HepG2 (cell line): ENCODE data around the gene MYO18B. TPM values are rescaled to one million over a fixed set of nuclear protein-coding genes. Genes with fewer than 3 reads are reported as not detected.

Source experiments
- ATAC-seq: fragments of 200-7000 bp; cut with Tn5 transposase; 3 replicates; pipeline ENCODE4 v1.9.1; 2020; ENCODE audit warnings: mild to moderate bottlenecking, moderate library complexity
- BruUV-seq: library from RNA; stranded (reverse); fragments of 400-500 nt; replicated peaks from 2 replicates; lab custom pipeline; 2021; lab: Mats Ljungman, UMichigan
- CTCF ChIA-PET: fragments of 300-600 bp; formaldehyde crosslinking; extraction: SDS; loops from one replicate; lab custom pipeline; 2021; ENCODE audit warnings: low total read pairs, inconsistent platforms, low intra/inter-chr PET ratio; lab: Yijun Ruan, JAX
- POLR2A ChIA-PET: fragments of 350-600 bp; sonication (Branson Sonifier 250); formaldehyde crosslinking; loops from one replicate; lab custom pipeline; 2020; ENCODE audit warnings: antibody characterized with exemption, inconsistent platforms; lab: Yijun Ruan, JAX
- DNase-seq: peaks from one replicate; pipeline ENCODE4 v3.0.0-alpha.2; 2015; ENCODE audit warnings: low spot score
- FAIRE-seq: peaks from 3 replicates; lab custom pipeline; 2011; peaks lifted over from hg19 to GRCh38; lab: Jason Lieb, UNC
- H2AFZ ChIP-seq: one replicate; pipeline ENCODE4 v1.6.1; 2011; ENCODE audit warnings: low read length, inconsistent platforms
- H3K27ac ChIP-seq: fragments of 300-600 bp; 3 replicates; pipeline ENCODE4 v1.8.0; 2011; ENCODE audit warnings: mixed run types, mild to moderate bottlenecking, mixed read lengths, low read length, inconsistent platforms; ENCODE audit not compliant: insufficient read depth; ENCODE audit errors: extremely low read length
- H3K27me3 ChIP-seq, 2 experiments: fragments of 200-600 bp in 1 of 2; 2 replicates in 1 of 2; 3 replicates in 1 of 2; pipeline versions ENCODE4 v1.6.0 to v1.8.0; 2011; ENCODE audit warnings: low read length in 2 of 2, mild to moderate bottlenecking in 2 of 2, moderate library complexity in 2 of 2, inconsistent platforms in 1 of 2; ENCODE audit not compliant: insufficient read depth in 2 of 2, control insufficient read depth in 1 of 2
- H3K36me3 ChIP-seq, 2 experiments: fragments of 200-600 bp in 1 of 2; replicated peaks in 1 of 2; 2 replicates in 1 of 2; 3 replicates in 1 of 2; pipeline versions ENCODE4 v1.5.1 to v1.8.0; 2011; ENCODE audit warnings: low read length in 2 of 2, inconsistent platforms in 1 of 2; ENCODE audit not compliant: insufficient read depth in 2 of 2, control insufficient read depth in 1 of 2
- H3K4me1 ChIP-seq: 2 replicates; pipeline ENCODE4 v1.5.1; 2012; ENCODE audit warnings: low read length, inconsistent platforms; ENCODE audit not compliant: insufficient read depth
- H3K4me2 ChIP-seq: 2 replicates; pipeline ENCODE4 v1.6.0; 2011; ENCODE audit warnings: low read depth, low read length, inconsistent platforms
- H3K4me3 ChIP-seq, 3 experiments: fragments of 200-600 bp in 1 of 3; sonication (generic), shearing (Covaris generic) in 1 of 3; replicated peaks in 1 of 3; 2 replicates each; pipeline ENCODE4 v1.5.1; 2011 to 2016; ENCODE audit warnings: low read length in 3 of 3, inconsistent platforms in 2 of 3, low read depth in 2 of 3, mild to moderate bottlenecking in 2 of 3, control low read depth in 1 of 3, mixed read lengths in 1 of 3; ENCODE audit not compliant: insufficient read depth in 1 of 3
- H3K79me2 ChIP-seq: one replicate; pipeline ENCODE4 v1.6.1; 2011; ENCODE audit warnings: low read length, inconsistent platforms; ENCODE audit not compliant: insufficient read depth
- H3K9ac ChIP-seq: 2 replicates; pipeline ENCODE4 v1.6.0; 2011; ENCODE audit warnings: mild to moderate bottlenecking, low read depth, low read length, inconsistent platforms; ENCODE audit not compliant: insufficient read depth
- H3K9me3 ChIP-seq: 2 replicates; pipeline ENCODE4 v1.5.1; 2012; ENCODE audit warnings: mild to moderate bottlenecking, low read length
- H4K20me1 ChIP-seq: 2 replicates; pipeline ENCODE4 v1.6.0; 2011; ENCODE audit warnings: inconsistent platforms, mild to moderate bottlenecking, low read length, moderate library complexity; ENCODE audit not compliant: insufficient read depth
- FOSL2 ChIP-seq: sonication (generic); formaldehyde crosslinking; IDR thresholded peaks from 2 replicates; pipeline ENCODE4 v1.4.0; 2020; ENCODE audit warnings: missing genetic modification reagents
- MLLT10 ChIP-seq: sonication (generic); formaldehyde crosslinking; IDR thresholded peaks from 2 replicates; pipeline ENCODE4 v1.4.0; 2020; ENCODE audit warnings: missing genetic modification reagents
- ZFAT ChIP-seq: sonication (generic); formaldehyde crosslinking; conservative IDR thresholded peaks from 2 replicates; pipeline ENCODE4 v1.8.1; 2023; ENCODE audit warnings: missing genetic modification reagents, inconsistent platforms
- ZFP82 ChIP-seq: sonication (generic); formaldehyde crosslinking; IDR thresholded peaks from 2 replicates; pipeline ENCODE4 v1.5.1; 2020; ENCODE audit warnings: mild to moderate bottlenecking, missing genetic modification reagents, borderline replicate concordance
- ZFX ChIP-seq: sonication (generic); formaldehyde crosslinking; IDR thresholded peaks from 2 replicates; pipeline ENCODE4 v1.4.0; 2020; ENCODE audit warnings: mild to moderate bottlenecking, low read depth, missing genetic modification reagents, moderate library complexity
- ZFY ChIP-seq: sonication (generic); formaldehyde crosslinking; IDR thresholded peaks from 2 replicates; pipeline ENCODE4 v1.4.0; 2020; ENCODE audit warnings: missing genetic modification reagents
- ZNF557 ChIP-seq: sonication (generic); formaldehyde crosslinking; IDR thresholded peaks from 2 replicates; pipeline ENCODE4 v1.4.0; 2020; ENCODE audit warnings: missing genetic modification reagents
- ZNF768 ChIP-seq: sonication (generic); formaldehyde crosslinking; IDR thresholded peaks from 2 replicates; pipeline ENCODE4 v1.4.0; 2020; ENCODE audit warnings: missing genetic modification reagents
- WGBS: methylation state at CpG from one replicate; pipeline ENCODE4 v1.1.6; 2017; ENCODE audit warnings: low lambda C conversion rate; 5-methylcytosine and 5-hydroxymethylcytosine counted together
- in situ Hi-C: cut with HindIII; loops from 2 replicates; pipeline ENCODE4 v1.10.0; 2017; ENCODE audit warnings: low pct_unique_long_range_greater_than_20kb; ENCODE audit not compliant: extremely low pct_ligation_motif_present
- intact Hi-C: fragments of 100-400 bp; cut with micrococcal nuclease; formaldehyde crosslinking; loops from one replicate; pipeline ENCODE4 v1.10.0; 2022; ENCODE audit not compliant: unreplicated experiment
- polyA plus RNA-seq, 8 experiments: library from polyadenylated mRNA; depleted of rRNA in 3 of 8; stranded (reverse) in 7 of 8; unstranded in 1 of 8; fragments of >200 nt; fragmentation: Illumina TruSeq in 4 of 8; extraction: Trizol in 4 of 8; gene quantifications; 2 replicates each; pipeline versions ENCODE4 v1.2.1 to v1.2.3, GENCODE V29; 2011 to 2016; ENCODE audit warnings: low read depth in 4 of 8, missing spikeins in 1 of 8, mixed read lengths in 1 of 8; ENCODE audit not compliant: insufficient read depth in 1 of 8
- total RNA-seq, 5 experiments: library from RNA; depleted of rRNA; stranded (reverse); fragments of >200 nt; fragmentation: Illumina TruSeq; extraction: Trizol; gene quantifications; 2 replicates each; pipeline ENCODE4 v1.2.3, GENCODE V29; 2016; ENCODE audit warnings: low read depth in 1 of 5

The MYO18B gene
- total and polyA plus RNA-seq, 2 of the 13 experiments (the other 11 are each of a cell fraction or from before 2014, with no cell fraction given) = 0.01 TPM; not detected in 1

DNA sequence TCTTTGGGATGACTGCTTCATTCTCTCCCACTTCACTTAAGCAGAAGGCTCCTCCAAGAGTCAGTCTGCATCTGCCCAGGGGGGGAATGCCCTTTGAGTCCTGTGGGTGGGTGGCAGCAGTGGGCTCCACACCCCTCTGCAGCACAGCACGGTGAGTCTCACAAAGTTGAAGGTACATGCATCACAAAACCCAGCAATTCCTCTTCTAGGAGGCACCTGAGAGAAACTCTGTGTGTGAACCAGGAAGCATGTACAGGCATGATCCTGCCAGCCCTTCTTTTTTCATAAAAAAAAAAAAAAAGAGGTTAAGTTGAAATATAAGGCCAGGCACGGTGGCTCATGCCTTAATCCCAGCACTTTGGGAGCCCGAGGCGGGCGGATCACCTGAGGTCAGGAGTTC, 87.2 kb downstream of the MYO18B start (continued):
- TF ChIP-seq ZFP82 (CRISPR knock-in tag) = no peak

DNA sequence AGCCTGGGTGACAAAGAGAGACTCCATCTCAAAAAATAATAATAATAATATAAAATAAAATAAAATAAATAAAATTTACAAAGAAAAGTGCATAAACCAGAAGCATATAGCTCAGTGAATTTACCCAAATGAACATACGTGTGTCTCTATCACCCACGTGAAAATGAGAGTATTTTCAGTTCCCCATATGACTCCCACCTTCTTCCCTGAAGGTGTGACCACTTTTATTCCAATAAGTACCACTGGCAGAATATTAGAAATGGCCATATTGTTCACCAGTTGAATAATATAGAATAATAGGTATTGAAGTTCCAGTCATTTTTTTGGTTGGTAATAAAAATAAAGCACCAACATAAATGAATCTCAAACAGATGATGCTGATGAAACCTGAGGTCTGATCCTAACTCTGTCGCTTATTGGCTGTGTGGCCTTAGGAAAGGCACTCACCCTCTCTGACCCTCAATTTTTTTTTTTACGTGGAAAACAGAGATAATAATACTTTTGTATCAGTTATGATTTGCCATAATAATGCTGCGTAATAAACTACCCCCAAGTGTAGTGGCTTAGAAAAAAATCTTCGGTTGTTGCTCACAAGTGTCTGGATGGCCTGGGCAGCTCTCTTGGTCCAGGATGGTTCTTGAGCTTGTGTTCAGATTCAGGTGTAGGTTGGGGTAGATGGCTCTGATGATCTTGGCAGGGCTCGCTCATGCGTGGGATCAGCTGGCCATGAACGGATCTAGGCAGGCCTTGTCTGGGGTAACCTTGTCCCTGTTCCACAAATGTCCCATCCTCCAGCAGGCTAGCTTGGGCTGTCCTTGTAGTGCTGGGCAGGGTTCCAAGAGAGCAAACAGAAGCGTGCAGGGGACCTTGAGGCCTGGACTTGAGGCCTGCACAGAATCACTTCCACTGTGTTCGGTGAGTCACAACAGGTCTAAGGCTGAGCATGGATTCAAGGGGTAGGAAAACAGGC, 88.1 kb downstream of the MYO18B start:
- in situ Hi-C loops = no loop called here
- Histone ChIP-seq H3K27ac (no peak overlapping the region), H3K4me2 (no peak overlapping the region), H3K4me3 (no peak overlapping the region), H2AFZ (no peak overlapping the region), H4K20me1 (no peaks in the 10 kb centered on the region), H3K79me2 (no peaks in the 10 kb centered on the region), H3K9me3 (peaks cover 7% of the 10 kb centered on the region), H3K4me1 (0 out of 2 replicates have a peak, but pooled peaks cover 7% of the 10 kb centered on the region), H3K27me3 (peaks cover 0 to 16% of the 10 kb centered on the region in 2 experiments; a peak in 2 of 5 replicates), H3K36me3 (no peaks in the 10 kb centered on the region), H3K9ac (no peak overlapping the region)
- ChIA-PET POLR2A (no interaction called here), CTCF (no interaction called here)
- no peak for FAIRE-seq
- TF ChIP-seq ZFAT (CRISPR knock-in tag) (no peak), MLLT10 (CRISPR knock-in tag) (no peak), ZFX (CRISPR knock-in tag) (peak; percentile 47; the same call in 1 of the 2 replicates), ZNF557 (CRISPR knock-in tag) (no peak), FOSL2 (CRISPR knock-in tag) (peak; percentile 31; the same call in 1 of the 2 replicates), ZNF768 (no peak; the same call in 1 of the 2 replicates), ZFY (CRISPR knock-in tag) (peak; percentile 36; the same call in 1 of the 2 replicates)
- ATAC-seq = peak; percentile 77
- intact Hi-C loops = no loop called here
- BruUV-seq = no TSS peak
- 43% methylated on average over 10 of the region's 11 CpGs for WGBS
- peak; percentile 53 for DNase-seq
